Activated CD4-positive, CD25-positive, alpha-beta regulatory T cell treated with anti-CD3 and anti-CD28 coated beads, Interleukin-2, amount 50 U/mL, for 16 hours (primary cell): ENCODE measurements around the gene SPECC1.
"Not testable (repeated sequence)": the region's sequence is repeated elsewhere in the genome, so short reads cannot be mapped to it uniquely, and the experiment has no call there.

Experiments used
- DNase-seq: peaks from one replicate; pipeline ENCODE4 v3.0.0-alpha.2; 2020; ENCODE audit warnings: low read depth, low spot score

SPECC1 gene

DNA sequence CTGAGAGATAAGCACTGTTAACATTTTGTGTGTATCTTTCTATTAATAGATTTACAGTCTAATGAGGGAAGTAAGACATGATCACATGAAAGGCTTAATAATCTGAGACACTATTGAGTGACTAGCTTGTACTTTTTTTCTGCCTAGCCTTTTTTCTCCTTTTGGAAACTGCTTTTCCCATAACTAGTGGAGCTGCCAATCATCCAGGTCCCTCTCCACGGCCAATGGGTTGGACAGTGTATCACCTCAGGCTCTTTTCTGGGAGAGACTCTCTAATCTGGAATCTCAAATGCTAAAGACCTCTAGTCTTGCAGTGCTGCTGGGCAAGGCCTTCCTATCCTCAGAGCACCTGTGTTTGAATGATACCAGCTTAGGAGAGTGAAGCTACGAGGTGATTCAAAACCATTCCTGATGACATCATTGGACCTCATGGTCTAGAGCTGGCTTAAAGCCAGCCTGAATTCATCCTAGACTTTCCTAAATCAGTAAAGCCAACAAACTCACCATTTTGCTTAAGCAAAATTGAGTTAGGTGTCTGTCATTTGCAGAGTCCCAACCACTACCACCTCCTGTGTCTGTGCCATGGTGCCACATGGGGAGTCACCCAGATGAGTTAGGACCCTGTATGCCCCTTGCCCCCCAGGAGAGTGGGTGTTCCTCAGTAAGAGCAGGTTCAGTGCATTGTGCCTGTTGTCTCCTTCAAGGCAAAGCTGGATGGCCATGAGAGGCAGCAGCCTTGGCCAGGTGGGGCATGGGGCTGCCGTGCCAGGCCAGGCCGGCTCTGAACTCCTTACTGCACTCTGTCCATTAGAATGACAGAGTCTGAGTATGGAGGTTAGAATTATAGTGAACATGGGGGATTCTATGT, 62.9 kb downstream of the SPECC1 start:
- DNase-seq: no peak

DNA sequence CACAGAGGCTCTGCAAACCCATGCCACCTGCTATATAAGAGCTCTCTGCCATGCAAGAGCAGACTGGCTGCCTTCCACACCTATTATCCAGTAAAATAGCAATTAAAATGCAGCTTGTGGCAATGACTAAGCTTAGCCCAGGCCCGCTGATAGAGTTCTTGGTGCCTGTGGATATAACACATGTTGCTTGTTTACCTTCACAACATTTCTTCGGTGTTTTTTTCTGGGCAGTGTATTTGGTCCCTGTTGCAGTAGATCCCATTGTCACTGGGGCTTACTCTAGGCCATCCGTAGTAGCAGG, 63.5 kb downstream of the SPECC1 start:
- DNase-seq: no peak

DNA sequence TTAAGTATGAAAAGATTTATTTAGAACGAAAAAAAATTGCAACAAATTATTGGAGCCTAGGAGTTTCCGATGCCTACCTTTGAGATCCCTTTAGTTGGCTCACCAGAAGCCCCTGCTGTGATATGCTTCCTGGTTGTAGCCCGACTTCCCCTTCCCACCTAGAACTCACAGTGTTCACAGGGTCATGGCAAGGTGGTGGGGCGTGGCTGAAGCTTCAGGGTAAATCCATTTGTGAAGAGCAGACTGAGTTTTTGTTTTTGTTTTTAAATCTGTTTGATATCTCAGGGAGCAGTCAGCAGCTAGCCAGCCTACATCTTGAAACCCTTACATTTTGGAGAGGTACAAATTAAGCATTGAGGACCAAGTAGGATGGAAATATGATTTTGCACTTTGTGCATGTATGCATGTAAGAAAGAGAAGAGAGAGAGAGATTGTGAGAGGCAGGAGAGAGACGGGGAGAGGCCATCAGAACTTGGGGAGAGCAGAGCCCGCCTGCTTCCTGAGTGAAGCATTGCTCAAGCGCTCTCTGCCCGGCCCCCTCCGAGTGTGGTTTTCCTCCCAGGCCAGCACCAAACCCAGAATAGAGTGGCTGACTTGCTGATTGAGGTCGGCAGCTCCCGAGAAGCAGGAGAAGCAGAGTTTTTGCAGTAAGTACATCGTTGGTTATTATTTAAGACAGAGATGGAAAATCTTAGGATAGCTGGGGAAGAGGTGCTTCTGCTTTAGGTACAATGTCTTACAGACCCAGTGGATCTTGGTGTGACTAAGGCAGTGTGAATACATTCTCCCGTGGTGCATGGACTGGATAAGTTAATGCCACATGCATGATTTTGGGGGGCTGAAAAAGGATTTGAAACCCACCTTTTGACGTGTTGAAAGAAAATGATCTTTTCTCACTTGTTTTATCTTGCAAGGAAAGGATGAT, 64.2 kb downstream of the SPECC1 start:
- no peak for DNase-seq

DNA sequence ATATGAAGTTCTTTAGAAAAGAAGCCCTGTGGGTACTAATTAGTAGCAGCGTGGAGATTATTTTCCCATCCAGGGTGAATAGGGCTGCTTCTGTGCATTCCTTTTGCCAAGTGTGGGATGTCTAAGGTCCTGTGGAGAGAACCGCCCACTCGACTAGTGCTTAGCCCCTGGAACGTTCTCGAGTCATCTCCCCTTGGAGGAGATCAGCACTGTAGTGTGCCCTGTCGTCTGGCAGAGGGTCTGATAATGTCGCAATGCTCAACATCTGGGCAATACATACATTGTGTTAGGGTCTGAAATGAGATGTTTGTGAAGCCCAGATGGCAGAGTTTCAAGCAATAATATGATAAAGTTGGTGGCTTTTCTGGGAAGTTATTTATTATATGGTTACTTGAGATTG, 64.8 kb downstream of the SPECC1 start:
- DNase-seq: no peak

DNA sequence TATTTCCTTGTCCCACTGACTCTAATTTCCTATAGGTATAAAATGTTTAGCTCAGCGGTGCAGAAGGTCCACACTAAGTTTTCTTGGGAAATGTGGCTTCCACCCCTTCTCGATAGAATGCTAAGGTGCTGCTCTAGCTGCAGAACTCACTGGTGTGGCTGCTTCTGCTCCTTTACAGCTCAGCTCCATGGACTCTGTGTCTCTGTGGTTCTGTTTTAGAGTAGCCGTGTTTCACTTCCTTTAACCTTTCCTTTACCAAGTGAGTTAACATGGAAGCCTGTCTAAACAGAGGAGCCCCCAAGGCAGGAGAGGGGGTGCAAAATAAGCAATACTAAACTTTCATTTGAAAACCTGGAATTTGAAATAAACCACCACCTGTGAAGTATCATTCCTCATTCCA, 65.3 kb downstream of the SPECC1 start:
- DNase-seq: no peak

GRCh38 chr17:20076137-20076536, 67.0 kb downstream of the SPECC1 start:
- DNase-seq: not testable (repeated sequence)

- no peak for DNase-seq
These were observed 69.0 kb downstream of the SPECC1 start for GRCh38 chr17:20077978-20078685.

DNA sequence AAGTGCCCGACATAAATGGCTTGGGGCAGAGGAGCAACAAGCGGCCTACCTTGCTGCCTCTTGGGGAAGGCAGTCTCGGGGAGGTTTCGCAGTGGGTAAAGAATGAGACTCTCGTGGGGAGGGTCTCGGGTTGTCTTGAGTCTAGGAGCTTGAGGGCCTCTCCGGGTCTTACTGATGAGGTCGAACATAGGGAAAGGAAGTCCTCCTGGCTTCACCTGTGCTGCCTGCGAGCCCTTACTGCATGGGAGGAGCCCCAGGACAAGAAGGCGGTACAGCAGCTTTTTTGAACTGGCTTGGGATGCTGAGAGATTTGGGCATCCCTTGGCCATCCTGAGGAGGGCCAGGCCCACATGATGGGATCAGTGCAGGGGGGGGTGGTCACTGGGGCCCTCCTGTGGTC, 71.4 kb downstream of the SPECC1 start:
- no peak for DNase-seq

DNA sequence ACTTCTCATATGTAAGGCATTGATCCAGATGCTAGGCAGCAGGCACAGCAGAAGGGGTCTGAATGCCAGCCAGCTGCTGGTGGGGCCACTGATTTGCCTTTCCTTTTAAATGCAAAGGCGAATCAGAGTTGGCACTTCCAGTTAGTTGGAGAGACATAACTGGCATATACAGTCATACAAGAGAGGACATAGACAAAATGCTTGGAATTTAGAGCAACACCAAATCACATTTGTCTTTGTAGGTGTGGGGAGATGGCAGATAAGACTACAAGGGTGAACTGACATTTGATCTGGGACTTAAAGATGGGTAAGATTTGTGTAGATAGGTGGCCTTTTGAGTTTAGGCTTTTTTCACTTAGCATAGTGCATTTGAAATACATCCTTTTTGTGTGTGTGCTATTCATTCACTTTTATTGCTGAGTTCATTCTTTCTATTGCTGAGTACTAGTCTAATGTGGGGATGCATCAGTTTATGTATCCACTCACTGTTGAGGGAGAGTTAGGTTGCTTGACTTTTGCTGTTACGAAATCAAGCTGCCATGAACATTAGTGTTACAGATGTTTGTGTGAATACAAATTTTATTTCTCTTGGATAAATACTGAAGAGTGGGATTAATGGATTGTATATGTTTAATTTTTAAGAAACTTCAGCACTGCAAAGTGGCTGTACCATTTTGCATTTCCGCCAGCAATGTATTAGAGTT, 74.1 kb downstream of the SPECC1 start:
- no peak for DNase-seq

DNA sequence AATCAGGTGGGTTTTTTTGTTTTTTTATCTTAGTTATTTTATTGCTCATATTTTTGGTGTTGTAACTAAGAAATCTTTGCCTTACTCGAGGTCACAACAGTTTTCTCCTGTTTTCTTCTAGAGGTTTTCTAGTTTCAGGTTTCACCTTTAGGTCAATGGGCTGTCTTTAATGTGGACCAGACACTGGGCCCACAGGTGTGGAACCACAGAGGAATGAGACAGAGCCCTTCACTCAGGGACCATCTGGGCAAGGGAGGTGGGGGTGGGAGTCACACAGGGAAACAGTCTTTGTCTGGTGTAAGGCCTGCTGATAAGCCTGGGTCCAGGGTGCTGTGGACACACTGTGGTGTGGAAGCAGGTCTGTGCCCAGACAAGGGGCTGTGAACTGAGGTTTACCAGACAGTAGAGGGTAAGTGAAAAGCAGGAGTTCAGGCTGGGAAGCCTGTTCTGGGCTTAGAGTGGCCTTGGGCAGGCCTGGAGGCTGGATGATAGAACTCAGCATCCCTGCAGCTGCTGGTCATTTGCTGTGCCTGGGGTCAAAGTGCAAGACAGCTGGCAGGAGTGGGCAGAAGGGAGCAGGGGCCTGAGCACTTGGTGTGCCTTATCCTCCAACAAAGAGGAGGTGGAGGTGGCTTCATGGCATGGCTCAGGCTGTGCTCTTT, 75.6 kb downstream of the SPECC1 start:
- DNase-seq: no peak

GRCh38 chr17:20085283-20085845, 76.2 kb downstream of the SPECC1 start:
- no peak for DNase-seq

- DNase-seq: no peak
These were observed 77.4 kb downstream of the SPECC1 start for GRCh38 chr17:20086416-20087076.

DNA sequence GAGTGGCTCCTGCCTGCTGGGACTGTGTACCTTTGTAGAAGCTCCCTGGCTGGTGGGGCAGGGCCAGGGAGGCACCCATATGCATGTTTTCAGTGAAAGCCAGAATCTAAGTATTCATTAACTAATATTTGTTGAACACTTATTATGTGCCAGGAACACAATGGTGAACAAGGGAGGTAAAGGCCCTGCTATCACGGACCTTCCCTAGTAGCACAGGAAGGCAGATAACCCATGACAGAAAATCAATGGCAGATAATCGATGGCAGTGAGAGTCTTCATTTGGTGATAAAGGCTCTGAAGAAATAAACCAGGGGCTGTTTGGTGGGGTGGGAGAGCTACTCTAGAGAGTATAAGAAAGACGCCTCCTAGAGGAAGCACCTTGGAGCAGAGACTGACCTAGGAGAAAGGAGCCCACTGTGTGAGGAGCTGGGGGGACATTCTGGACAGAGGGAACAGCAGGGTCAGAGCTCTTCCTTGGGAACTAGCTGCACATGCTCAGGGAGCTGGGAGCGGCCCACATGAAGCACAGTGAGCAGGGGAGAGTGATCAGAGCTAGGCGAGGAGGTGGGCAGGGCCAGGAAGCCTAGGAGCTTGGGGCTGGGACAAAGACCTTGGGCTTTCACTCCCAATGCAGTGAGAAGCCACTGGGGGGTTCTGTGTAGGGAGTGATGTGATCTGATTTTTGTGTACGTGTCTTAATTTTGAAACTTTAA, 78.5 kb downstream of the SPECC1 start:
- no peak for DNase-seq

DNA sequence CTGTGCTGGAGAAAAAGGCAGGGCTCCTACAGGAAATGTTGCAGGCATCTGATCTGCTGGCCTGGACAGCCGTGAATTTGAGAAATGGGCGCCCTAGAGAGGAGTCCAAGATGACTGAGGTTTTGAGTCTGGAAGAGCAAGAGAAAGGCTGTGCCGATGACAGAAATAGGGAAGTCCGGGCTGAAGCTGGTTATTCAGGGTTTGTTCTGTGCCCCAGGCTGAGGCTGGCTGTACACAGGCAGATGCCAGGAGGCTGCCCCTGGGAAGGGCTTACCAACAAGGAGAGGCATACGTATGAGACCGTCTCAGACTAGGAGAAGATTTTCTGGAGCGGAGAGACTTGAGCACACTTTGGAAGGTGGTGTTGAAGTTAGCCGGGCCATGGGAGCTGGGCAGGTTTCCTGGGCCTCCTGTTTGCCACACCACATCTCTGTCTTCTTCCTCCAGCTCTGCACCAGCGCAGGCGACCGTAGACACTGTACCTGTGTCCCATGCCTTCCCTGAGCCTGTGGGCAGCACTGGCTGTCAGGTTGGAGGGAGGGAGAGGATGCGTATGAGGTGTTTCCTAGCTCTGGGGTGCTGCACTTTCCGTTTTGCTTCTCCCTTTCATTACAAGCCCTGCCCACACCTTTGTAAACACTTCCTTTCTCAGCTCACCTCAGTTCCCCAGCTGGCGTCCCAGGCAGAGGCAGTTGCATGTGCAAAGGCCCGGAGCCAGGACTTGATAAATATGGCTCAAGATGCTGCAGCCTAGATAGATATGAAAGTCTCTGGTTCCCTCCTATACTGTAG, 80.8 kb downstream of the SPECC1 start:
- no peak for DNase-seq

DNA sequence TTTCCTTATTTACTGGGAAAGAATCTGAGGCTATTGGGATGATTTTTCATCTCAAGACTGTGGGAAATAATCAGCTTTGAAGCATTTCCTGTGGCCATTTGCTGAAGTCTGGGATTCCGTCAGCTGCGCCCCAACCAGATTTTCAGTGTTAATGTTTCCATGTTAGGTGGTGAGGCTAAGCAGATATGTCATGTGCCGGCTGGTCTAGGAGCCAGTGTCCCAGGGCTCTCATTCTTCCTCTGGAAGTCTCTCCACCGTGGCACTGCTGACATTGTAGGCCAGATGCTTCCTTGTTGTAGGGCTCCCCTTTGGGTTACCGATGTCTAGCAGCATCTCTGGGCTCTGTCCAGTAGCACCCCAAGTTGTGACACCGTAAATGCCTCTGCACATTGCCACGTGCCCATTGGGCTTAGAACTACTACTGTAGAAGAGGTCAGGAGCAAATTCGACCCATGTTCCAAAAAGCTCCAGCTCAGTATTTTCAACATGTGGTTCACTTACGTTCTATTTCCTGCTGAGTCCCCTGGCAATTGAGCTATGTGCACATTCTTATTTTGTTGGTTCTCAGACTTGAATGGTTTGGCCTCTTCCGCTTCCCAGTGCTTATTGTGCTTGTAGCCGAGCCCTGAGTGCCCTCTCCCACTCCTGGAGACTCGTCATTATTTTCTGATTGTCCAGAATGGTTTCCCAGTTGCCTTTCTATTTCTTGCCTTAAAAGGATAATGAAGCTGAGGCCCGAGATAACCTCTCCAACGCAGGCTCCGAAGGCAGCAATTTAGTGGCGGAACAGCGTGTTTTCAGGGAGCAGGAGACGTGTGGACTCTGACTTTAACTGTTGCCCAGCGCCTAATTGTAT, 82.2 kb downstream of the SPECC1 start:
- DNase-seq: no peak

- no peak for DNase-seq
These were observed 83.2 kb downstream of the SPECC1 start for GRCh38 chr17:20092261-20092867.

DNA sequence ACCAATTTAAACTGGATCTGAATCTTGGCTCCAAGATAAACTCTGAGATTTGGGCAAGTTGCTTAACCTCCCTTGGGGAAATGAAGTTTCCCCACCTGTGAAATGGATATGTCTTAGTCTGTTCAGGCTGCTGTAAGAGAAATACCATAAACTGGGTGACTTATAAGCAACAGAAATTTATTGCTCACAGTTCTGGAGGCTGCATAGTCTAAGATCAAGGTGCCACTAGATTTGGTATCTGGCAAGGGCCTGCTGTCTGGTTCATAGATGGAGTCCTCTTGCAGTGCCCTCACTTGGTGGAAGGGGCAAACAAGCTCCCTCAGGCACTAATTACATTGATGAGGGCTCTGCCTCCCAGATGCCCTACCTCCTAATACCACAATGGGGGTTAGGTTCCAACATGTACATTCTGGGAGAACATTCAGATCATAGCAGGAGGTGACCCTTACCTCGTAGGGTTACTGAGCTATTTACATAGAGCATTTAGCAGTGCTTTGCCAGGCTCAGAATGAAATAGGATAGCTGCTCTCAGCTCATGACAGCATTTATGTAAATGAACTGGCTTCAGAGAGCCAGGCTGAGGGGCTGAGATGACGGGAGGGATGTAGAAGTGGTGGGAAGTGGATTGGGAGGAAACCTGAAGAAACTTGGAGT, 83.9 kb downstream of the SPECC1 start:
- DNase-seq: no peak
